GM19025 (cell line): ENCODE measurements around the gene CEP170.
"Not testable (repeated sequence)": the region's sequence is repeated elsewhere in the genome, so short reads cannot be mapped to it uniquely, and the experiment has no call there.

Experiments
- ATAC-seq: cut with Tn5 transposase; IDR thresholded peaks from one replicate; pipeline ENCODE4 v1.9.1; 2021; ENCODE audit warnings: mild to moderate bottlenecking, low read depth, moderate library complexity; ENCODE audit not compliant: unreplicated experiment

CEP170 gene

GRCh38 chr1:243183661-243184060 lies 71.4 kb downstream of the CEP170 start:
- ATAC-seq: not testable (repeated sequence)

- not testable (repeated sequence) for ATAC-seq
These were observed 71.9 kb downstream of the CEP170 start for GRCh38 chr1:243183176-243183575.

GRCh38 chr1:243179720-243180119 lies 75.4 kb downstream of the CEP170 start:
- no peak for ATAC-seq

- ATAC-seq: not testable (repeated sequence)
These were observed 77.3 kb downstream of the CEP170 start for GRCh38 chr1:243177792-243178191.

GRCh38 chr1:243173758-243174369 lies 81.2 kb downstream of the CEP170 start:
- ATAC-seq: not testable (repeated sequence)

- not testable (repeated sequence) for ATAC-seq
These were observed 90.2 kb downstream of the CEP170 start for GRCh38 chr1:243164911-243165310.

GRCh38 chr1:243150906-243151305 lies 104.2 kb downstream of the CEP170 start:
- not testable (repeated sequence) for ATAC-seq

- ATAC-seq: not testable (repeated sequence)
These were observed 106.0 kb downstream of the CEP170 start for GRCh38 chr1:243149120-243149519.

- not testable (repeated sequence) for ATAC-seq
These were observed 107.7 kb downstream of the CEP170 start for GRCh38 chr1:243147351-243147750.

GRCh38 chr1:243140498-243140897 lies 114.6 kb downstream of the CEP170 start:
- not testable (repeated sequence) for ATAC-seq

- ATAC-seq: not testable (repeated sequence)
These were observed 132.1 kb downstream of the CEP170 start for GRCh38 chr1:243122876-243123409.

- ATAC-seq: not testable (repeated sequence)
These were observed 133.1 kb downstream of the CEP170 start for GRCh38 chr1:243121939-243122338.

GRCh38 chr1:243118601-243119322 lies 136.3 kb downstream of the CEP170 start:
- ATAC-seq: not testable (repeated sequence)

GRCh38 chr1:243116187-243116586 lies 138.9 kb downstream of the CEP170 start:
- ATAC-seq: not testable (repeated sequence)

GRCh38 chr1:243114769-243115168 lies 140.3 kb downstream of the CEP170 start:
- not testable (repeated sequence) for ATAC-seq

- peak; percentile 91 for ATAC-seq
These were observed 140.9 kb downstream of the CEP170 start for GRCh38 chr1:243114059-243114713.

- ATAC-seq: not testable (repeated sequence)
These were observed 147.9 kb downstream of the CEP170 start for GRCh38 chr1:243107171-243107570.

- ATAC-seq: not testable (repeated sequence)
These were observed 149.3 kb downstream of the CEP170 start for GRCh38 chr1:243105652-243106332.

GRCh38 chr1:243105104-243105503 lies 150.0 kb downstream of the CEP170 start:
- not testable (repeated sequence) for ATAC-seq

GRCh38 chr1:243104452-243104851 lies 150.6 kb downstream of the CEP170 start:
- not testable (repeated sequence) for ATAC-seq
